ENCODE results near the gene FLVCR1.
"Not testable (repeated sequence)": the region's sequence is repeated elsewhere in the genome, so short reads cannot be mapped to it uniquely, and the experiment has no call there.

The FLVCR1 gene

GRCh38 chr1:212857992-212858460, at the start of gene FLVCR1:
TSS of gene FLVCR1 (plus strand) at chr1:212858275. CDS start at chr1:212858453, 178 bp downstream.
- peak; percentile 95 for DNase-seq

- DNase-seq = no peak
These were observed 43.3 kb upstream of the FLVCR1 start for GRCh38 chr1:212814537-212815334.

- DNase-seq = no peak
These were observed 41.4 kb upstream of the FLVCR1 start for GRCh38 chr1:212816567-212817278.

- no peak for DNase-seq
These were observed 38.3 kb upstream of the FLVCR1 start for GRCh38 chr1:212819726-212820125.

GRCh38 chr1:212820969-212821368, 37.1 kb upstream of the FLVCR1 start:
- no peak for DNase-seq

GRCh38 chr1:212822956-212823355, 35.1 kb upstream of the FLVCR1 start:
- DNase-seq = no peak

- no peak for DNase-seq
These were observed 33.9 kb upstream of the FLVCR1 start for GRCh38 chr1:212824201-212824600.

- no peak for DNase-seq
These were observed 32.1 kb upstream of the FLVCR1 start for GRCh38 chr1:212825798-212826452.

GRCh38 chr1:212827171-212827776, 30.8 kb upstream of the FLVCR1 start:
- no peak for DNase-seq

- DNase-seq = no peak
These were observed 30.2 kb upstream of the FLVCR1 start for GRCh38 chr1:212827831-212828278.

GRCh38 chr1:212828395-212828794, 29.7 kb upstream of the FLVCR1 start:
- no peak for DNase-seq

GRCh38 chr1:212833211-212834207, 24.6 kb upstream of the FLVCR1 start:
- not testable (repeated sequence) for DNase-seq

- no peak for DNase-seq
These were observed 19.9 kb upstream of the FLVCR1 start for GRCh38 chr1:212838145-212838544.

GRCh38 chr1:212844521-212844920, 13.6 kb upstream of the FLVCR1 start:
- not testable (repeated sequence) for DNase-seq

- DNase-seq = no peak
These were observed 10.5 kb upstream of the FLVCR1 start, which contains the start of gene SPATA45 for GRCh38 chr1:212847549-212847948. TSS of gene SPATA45 (minus strand) at chr1:212847649. CDS start at chr1:212836149, 11,500 bp downstream.

GRCh38 chr1:212852105-212852688, 5.9 kb upstream of the FLVCR1 start:
- no peak for DNase-seq

- DNase-seq = no peak
These were observed 4.4 kb upstream of the FLVCR1 start for GRCh38 chr1:212853658-212854057.

- no peak for DNase-seq
These were observed 1.3 kb upstream of the FLVCR1 start for GRCh38 chr1:212856755-212857154.

GRCh38 chr1:212858461-212859265, 588 bp downstream of the FLVCR1 start:
- no peak for DNase-seq
